ENCODE measurements around the gene OR52N1. TPM values are rescaled to one million over a fixed set of nuclear protein-coding genes. Genes with fewer than 3 reads are reported as not detected.

Gene OR52N1
- total and polyA plus RNA-seq, 11 donors: 0.21 TPM; not detected in 10

DNA sequence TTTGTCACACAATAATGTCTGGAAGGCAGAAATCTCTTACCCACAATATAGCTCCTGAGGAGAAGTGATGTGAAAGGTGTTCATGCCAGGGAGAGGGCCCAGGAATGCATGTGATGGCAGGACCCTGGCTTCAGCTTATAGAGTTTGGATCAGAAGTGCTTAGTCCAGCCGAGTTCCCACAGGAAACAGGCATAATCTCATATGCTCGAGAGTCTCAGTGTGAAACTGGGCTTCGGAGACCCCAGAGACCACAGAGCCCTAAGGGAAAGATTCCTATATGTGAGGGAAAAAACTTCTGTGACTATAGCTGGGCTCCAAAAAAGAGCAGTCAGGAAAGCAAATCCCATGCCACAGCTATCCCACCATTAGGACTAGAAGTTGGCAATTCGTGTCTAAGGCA, 7.8 kb downstream of the OR52N1 start, which contains the start of gene OR52N5:
Gene OR52N5, minus strand, starts transcription at position 101 of the 400 bp plus-strand sequence. CDS start 4,721 bp downstream, outside the sequence.
- Histone ChIP-seq H3K27ac (no peak within 1 kb of the TSS), H3K4me1 (no peaks in the 10 kb centered on the region), H3K4me3 (no peak within 1 kb of the TSS), H3K27me3 (no peaks in the 10 kb centered on the region), H3K36me3 (no peaks in the 10 kb centered on the region), H3K9me3 (no peaks in the 10 kb centered on the region)
- no peak for DNase-seq
- TF ChIP-seq CTCF (IDR thresholded peaks at IDR 0.05) (no peak), POLR2A (IDR thresholded peaks at IDR 0.05) (no peak)
- 15 to 55% (median 30%) methylated on average over 4 of the region's 4 CpGs for WGBS, 4 donors
- ATAC-seq: no peak
- intact Hi-C loops (cut with DNase I): no loop called here

GRCh38 chr11:5767056-5767455, 24.0 kb downstream of the OR52N1 start:
- Histone ChIP-seq H3K36me3 (no peaks in the 10 kb centered on the region), H3K4me3 (no peak overlapping the region), H3K4me1 (no peaks in the 10 kb centered on the region), H3K27me3 (no peaks in the 10 kb centered on the region), H3K9me3 (no peaks in the 10 kb centered on the region), H3K27ac (no peak overlapping the region)
- ATAC-seq (no peak), DNase-seq (no peak)
- TF ChIP-seq CTCF (IDR thresholded peaks at IDR 0.05): no peak
- no peak for TF ChIP-seq POLR2A (IDR thresholded peaks at IDR 0.05)
- intact Hi-C loops (cut with DNase I): no loop called here
- WGBS, 4 donors: 45 to 71% (median 57%) methylated on average over 1 of the region's 1 CpG; no CpG with 5 or more reads in 1 of the 4 donors

GRCh38 chr11:5753943-5754342, 37.1 kb downstream of the OR52N1 start, which contains the start of gene OR52N4:
TSS of gene OR52N4 (plus strand) at chr11:5754243. CDS start at chr11:5754741, 498 bp downstream.
- Histone ChIP-seq H3K9me3 (no peaks in the 10 kb centered on the region), H3K4me1 (no peaks in the 10 kb centered on the region), H3K36me3 (no peaks in the 10 kb centered on the region), H3K27ac (no peak within 1 kb of the TSS), H3K27me3 (no peaks in the 10 kb centered on the region), H3K4me3 (no peak within 1 kb of the TSS)
- TF ChIP-seq CTCF (IDR thresholded peaks at IDR 0.05): no peak
- no peak for TF ChIP-seq POLR2A (IDR thresholded peaks at IDR 0.05)
- intact Hi-C loops (cut with DNase I): no loop called here
- 75 to 100% (median 89%) methylated on average over 1 of the region's 1 CpG for WGBS, 4 donors
- DNase-seq (no peak), ATAC-seq (no peak)

DNA sequence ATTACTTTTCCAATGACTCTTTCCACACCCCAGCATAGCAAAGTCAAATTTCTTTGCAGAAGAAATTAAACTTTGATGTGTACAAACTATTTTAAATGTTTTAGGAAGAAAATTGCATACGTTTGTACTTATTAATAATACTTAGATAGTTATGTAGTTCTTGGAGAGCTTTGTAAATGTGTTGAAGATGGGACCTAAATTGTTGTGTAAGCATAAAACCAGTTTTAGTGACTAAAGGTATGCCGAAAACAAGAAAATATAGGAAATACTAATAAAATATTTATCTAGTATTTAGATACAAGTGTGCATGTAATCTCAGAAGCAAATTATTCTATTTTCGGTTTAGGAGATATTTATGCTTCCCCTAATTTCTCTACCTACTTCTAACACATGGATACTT, 41.2 kb downstream of the OR52N1 start:
- Histone ChIP-seq H3K36me3 (no peaks in the 10 kb centered on the region), H3K27me3 (no peaks in the 10 kb centered on the region), H3K27ac (no peak overlapping the region), H3K9me3 (peaks cover 0 to 6% (median 0%) of the 10 kb centered on the region in 12 donors), H3K4me1 (no peaks in the 10 kb centered on the region), H3K4me3 (no peak overlapping the region)
- TF ChIP-seq POLR2A (IDR thresholded peaks at IDR 0.05): no peak
- TF ChIP-seq CTCF (IDR thresholded peaks at IDR 0.05): no peak
- WGBS, 4 donors: 70 to 79% (median 76%) methylated on average over 3 of the region's 3 CpGs
- intact Hi-C loops (cut with DNase I): no loop called here
- DNase-seq (no peak), ATAC-seq (no peak)
